Panc1 (cell line): ENCODE results near the gene FBXL19. TPM values are rescaled to one million over a fixed set of nuclear protein-coding genes. Genes with fewer than 3 reads are reported as not detected.
A peak's percentile ranks its signal among the peaks of the same experiment; 100 is the strongest.

Experiments used
- ATAC-seq: fragments of 200-7000 bp; cut with Tn5 transposase; 2 replicates; pipeline ENCODE4 v1.9.1; 2020; ENCODE audit warnings: mild to moderate bottlenecking, moderate library complexity
- BruUV-seq: library from RNA; stranded (reverse); fragments of 400-500 nt; replicated peaks from 2 replicates; lab custom pipeline; 2021; lab: Mats Ljungman, UMichigan
- CTCF ChIA-PET: fragments of 300-600 bp; sonication (Branson Sonifier 250); formaldehyde crosslinking; loops from one replicate; lab custom pipeline; 2022; ENCODE audit warnings: antibody characterized with exemption; lab: Charles Lee
- POLR2A ChIA-PET: fragments of 300-600 bp; sonication (Branson Sonifier 250); formaldehyde crosslinking; loops from one replicate; lab custom pipeline; 2022; ENCODE audit warnings: antibody characterized with exemption; lab: Charles Lee
- DNase-seq: peaks from one replicate; pipeline ENCODE4 v3.0.0-alpha.2; 2010; ENCODE audit warnings: low read depth, low spot score
- H3K27ac ChIP-seq: 2 replicates; pipeline ENCODE4 v1.5.1; 2011; ENCODE audit warnings: mild to moderate bottlenecking, low read length, inconsistent platforms
- H3K27me3 ChIP-seq: fragments of 200-500 bp; sonication (Bioruptor generic); 2 replicates; pipeline ENCODE4 v1.6.0; 2014; ENCODE audit warnings: low read length, inconsistent platforms; ENCODE audit not compliant: control insufficient read depth, insufficient read depth
- H3K36me3 ChIP-seq: fragments of 200-500 bp; sonication (Bioruptor generic); 2 replicates; pipeline ENCODE4 v1.5.1; 2014; ENCODE audit warnings: inconsistent platforms, mild to moderate bottlenecking, low read length, moderate library complexity; ENCODE audit not compliant: control insufficient read depth, insufficient read depth
- H3K4me1 ChIP-seq: 2 replicates; pipeline ENCODE4 v1.5.1; 2011; ENCODE audit warnings: inconsistent platforms, mild to moderate bottlenecking, low read length, moderate library complexity; ENCODE audit not compliant: control insufficient read depth, insufficient read depth
- H3K4me3 ChIP-seq, 2 experiments: 2 replicates each; pipeline ENCODE4 v1.5.1; 2011 to 2012; ENCODE audit warnings: low read depth in 2 of 2, low read length in 2 of 2, mild to moderate bottlenecking in 2 of 2, inconsistent platforms in 1 of 2, moderate library complexity in 1 of 2
- H3K9me3 ChIP-seq: fragments of 200-500 bp; sonication (Bioruptor generic); 2 replicates; pipeline ENCODE4 v1.5.1; 2014; ENCODE audit warnings: low read depth, mild to moderate bottlenecking, inconsistent platforms, low read length, moderate library complexity; ENCODE audit not compliant: control insufficient read depth, insufficient read depth
- POLR2AphosphoS5 ChIP-seq: IDR thresholded peaks from 2 replicates; pipeline ENCODE4 v1.6.1; 2012; ENCODE audit warnings: mild to moderate bottlenecking, low read depth, low read length, moderate library complexity
- SIN3A ChIP-seq: IDR thresholded peaks from 2 replicates; pipeline ENCODE4 v1.6.1; 2012; ENCODE audit warnings: low read depth, mild to moderate bottlenecking, low read length, moderate library complexity, borderline replicate concordance; ENCODE audit not compliant: insufficient read depth
- TCF7L2 ChIP-seq: IDR thresholded peaks from 2 replicates; pipeline ENCODE4 v1.6.1; 2011; ENCODE audit warnings: mild to moderate bottlenecking, low read depth, low read length, inconsistent platforms
- in situ Hi-C: cut with HindIII; loops from 2 replicates; pipeline ENCODE4 v1.10.0; 2016; ENCODE audit warnings: low sequenced_read_pairs, low pct_unique_long_range_greater_than_20kb
- intact Hi-C: fragments of 100-400 bp; cut with micrococcal nuclease; formaldehyde crosslinking; loops from one replicate; pipeline ENCODE4 v1.10.0; 2022; ENCODE audit not compliant: unreplicated experiment
- total RNA-seq: library from RNA; stranded (reverse); gene quantifications from one replicate; pipeline ENCODE4 v1.2.1, GENCODE V29; 2021; ENCODE audit not compliant: unreplicated experiment
- TF ChIP-seq, protein P1 (sequence below): fragments of 450-650 bp; IDR thresholded peaks from 2 replicates; pipeline ENCODE4 v1.5.1; 2017; ENCODE audit warnings: mild to moderate bottlenecking
- TF ChIP-seq, protein P2 (sequence below), 2 experiments: IDR thresholded peaks; 2 replicates each; pipeline ENCODE4 v1.6.1; 2011 to 2012; ENCODE audit warnings: low read depth in 2 of 2, control low read depth in 1 of 2, low read length in 1 of 2, mild to moderate bottlenecking in 1 of 2, moderate library complexity in 1 of 2; ENCODE audit not compliant: insufficient read depth in 1 of 2

Gene FBXL19
- total RNA-seq, 1 experiment from 2014 or later: 52.3 TPM

DNA sequence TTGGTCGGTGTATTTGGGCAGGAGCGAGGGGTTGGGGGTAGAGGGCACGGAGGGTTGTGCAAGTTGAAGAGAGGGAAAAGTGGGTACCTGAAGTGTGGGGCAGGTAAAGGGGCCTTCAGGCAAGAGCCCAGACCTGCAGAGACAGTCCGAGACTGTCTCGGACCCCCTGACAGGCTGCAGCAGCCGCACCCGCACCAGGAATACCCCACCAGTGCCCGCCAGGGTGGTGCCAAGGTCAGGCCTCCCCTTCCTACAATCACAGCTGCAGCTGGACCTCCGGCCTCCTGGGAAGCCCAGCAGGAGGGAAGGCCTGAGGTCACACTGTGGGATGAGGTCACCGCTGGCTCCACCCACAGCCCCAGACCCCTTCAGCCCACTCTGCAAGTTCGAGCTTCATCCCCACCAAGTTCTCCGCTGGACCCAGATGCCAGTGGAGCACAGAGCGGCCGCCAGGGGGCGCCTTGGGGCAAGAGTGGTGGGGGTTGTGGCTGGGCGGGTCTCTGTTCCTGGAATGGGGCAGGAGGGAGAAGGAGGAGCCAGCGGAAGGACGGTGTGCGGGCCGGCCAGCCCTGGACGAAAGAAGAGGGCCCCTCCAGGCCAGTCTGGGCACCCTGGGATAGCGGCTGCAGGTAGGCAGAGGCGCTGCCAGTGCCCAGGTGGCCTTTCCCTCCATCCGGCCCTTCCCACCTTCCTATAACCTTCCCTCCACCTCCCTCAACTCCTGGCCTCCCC, 61.5 kb downstream of the FBXL19 start, which contains the start of gene HSD3B7:
Gene HSD3B7 (plus strand): TSS at position 539 of the 732 bp plus-strand sequence. CDS start 452 bp downstream, outside the sequence.
- BruUV-seq: no TSS peak
- peaks cover 3% of the 10 kb centered on the region; the same call in 1 of the 2 replicates for H3K36me3 ChIP-seq
- H3K4me3 ChIP-seq: peak within 1 kb of the TSS; percentile 4 to 39; a peak in 2 of 4 replicates
- no peak within 1 kb of the TSS for H3K27ac ChIP-seq
- in situ Hi-C loops (no loop called here), intact Hi-C loops (loop anchor here (5.0 kb wide), 1 partner anchor 112 kb away; no protein-coding TSS in a partner anchor)
- TF ChIP-seq, protein P1, sequence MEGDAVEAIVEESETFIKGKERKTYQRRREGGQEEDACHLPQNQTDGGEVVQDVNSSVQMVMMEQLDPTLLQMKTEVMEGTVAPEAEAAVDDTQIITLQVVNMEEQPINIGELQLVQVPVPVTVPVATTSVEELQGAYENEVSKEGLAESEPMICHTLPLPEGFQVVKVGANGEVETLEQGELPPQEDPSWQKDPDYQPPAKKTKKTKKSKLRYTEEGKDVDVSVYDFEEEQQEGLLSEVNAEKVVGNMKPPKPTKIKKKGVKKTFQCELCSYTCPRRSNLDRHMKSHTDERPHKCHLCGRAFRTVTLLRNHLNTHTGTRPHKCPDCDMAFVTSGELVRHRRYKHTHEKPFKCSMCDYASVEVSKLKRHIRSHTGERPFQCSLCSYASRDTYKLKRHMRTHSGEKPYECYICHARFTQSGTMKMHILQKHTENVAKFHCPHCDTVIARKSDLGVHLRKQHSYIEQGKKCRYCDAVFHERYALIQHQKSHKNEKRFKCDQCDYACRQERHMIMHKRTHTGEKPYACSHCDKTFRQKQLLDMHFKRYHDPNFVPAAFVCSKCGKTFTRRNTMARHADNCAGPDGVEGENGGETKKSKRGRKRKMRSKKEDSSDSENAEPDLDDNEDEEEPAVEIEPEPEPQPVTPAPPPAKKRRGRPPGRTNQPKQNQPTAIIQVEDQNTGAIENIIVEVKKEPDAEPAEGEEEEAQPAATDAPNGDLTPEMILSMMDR: peak; percentile 97
- TF ChIP-seq, protein P2, sequence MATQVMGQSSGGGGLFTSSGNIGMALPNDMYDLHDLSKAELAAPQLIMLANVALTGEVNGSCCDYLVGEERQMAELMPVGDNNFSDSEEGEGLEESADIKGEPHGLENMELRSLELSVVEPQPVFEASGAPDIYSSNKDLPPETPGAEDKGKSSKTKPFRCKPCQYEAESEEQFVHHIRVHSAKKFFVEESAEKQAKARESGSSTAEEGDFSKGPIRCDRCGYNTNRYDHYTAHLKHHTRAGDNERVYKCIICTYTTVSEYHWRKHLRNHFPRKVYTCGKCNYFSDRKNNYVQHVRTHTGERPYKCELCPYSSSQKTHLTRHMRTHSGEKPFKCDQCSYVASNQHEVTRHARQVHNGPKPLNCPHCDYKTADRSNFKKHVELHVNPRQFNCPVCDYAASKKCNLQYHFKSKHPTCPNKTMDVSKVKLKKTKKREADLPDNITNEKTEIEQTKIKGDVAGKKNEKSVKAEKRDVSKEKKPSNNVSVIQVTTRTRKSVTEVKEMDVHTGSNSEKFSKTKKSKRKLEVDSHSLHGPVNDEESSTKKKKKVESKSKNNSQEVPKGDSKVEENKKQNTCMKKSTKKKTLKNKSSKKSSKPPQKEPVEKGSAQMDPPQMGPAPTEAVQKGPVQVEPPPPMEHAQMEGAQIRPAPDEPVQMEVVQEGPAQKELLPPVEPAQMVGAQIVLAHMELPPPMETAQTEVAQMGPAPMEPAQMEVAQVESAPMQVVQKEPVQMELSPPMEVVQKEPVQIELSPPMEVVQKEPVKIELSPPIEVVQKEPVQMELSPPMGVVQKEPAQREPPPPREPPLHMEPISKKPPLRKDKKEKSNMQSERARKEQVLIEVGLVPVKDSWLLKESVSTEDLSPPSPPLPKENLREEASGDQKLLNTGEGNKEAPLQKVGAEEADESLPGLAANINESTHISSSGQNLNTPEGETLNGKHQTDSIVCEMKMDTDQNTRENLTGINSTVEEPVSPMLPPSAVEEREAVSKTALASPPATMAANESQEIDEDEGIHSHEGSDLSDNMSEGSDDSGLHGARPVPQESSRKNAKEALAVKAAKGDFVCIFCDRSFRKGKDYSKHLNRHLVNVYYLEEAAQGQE (IDR thresholded peaks at IDR 0.05; ENCODE audit: insufficient read depth in 1 of 2, low read depth in 2 of 2, low read length in 1 of 2): no peak
- peak; percentile 72; the same call in 1 of the 2 replicates for TF ChIP-seq POLR2AphosphoS5
- no peak for TF ChIP-seq SIN3A
- no peak for TF ChIP-seq TCF7L2
- DNase-seq: peak; percentile 51
- CTCF ChIA-PET: interaction anchor here (0.6 to 1.2 kb wide), 5 partner anchors 10 to 157 kb away, joined by 3 to 4 read pairs (median 3); partner anchors contain the start of genes ZNF646 and ZNF668
- no peaks in the 10 kb centered on the region for H3K9me3 ChIP-seq
- H3K27me3 ChIP-seq: no peaks in the 10 kb centered on the region
- peak; percentile 90 for ATAC-seq
- H3K4me1 ChIP-seq: peaks cover 9% of the 10 kb centered on the region
- POLR2A ChIA-PET: no interaction called here

DNA sequence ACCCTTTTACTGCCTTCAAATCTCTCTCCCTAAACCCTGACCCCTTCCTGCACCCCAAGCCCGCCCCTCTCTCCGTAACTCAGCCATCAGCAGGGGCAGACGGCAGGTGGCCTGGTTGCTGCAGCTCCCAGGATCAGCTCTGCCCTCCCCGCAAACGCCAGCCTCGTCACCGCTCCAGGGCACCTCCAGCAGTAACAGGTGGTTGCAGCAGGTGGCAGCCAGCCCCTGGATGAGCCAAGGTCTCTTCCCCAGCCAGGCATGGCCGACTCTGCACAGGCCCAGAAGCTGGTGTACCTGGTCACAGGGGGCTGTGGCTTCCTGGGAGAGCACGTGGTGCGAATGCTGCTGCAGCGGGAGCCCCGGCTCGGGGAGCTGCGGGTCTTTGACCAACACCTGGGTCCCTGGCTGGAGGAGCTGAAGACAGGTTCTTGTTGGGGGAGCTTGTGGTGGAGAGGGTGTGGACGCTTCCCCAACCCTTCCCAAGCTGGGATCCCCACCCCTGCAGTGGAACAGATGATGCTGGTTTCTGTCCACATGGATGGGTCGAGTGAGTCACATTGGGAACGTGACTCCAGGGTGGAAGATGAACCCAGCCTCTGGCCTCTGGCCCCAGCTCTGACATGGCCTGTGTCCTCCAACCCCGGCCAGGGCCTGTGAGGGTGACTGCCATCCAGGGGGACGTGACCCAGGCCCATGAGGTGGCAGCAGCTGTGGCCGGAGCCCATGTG, 62.2 kb downstream of the FBXL19 start:
- Histone ChIP-seq H3K27me3 (no peaks in the 10 kb centered on the region), H3K9me3 (no peaks in the 10 kb centered on the region), H3K27ac (no peak overlapping the region), H3K4me1 (peaks cover 9% of the 10 kb centered on the region), H3K36me3 (no peaks in the 10 kb centered on the region), H3K4me3 (peak overlapping the region; percentile 4 to 39; a peak in 2 of 4 replicates)
- in situ Hi-C loops (no loop called here), intact Hi-C loops (loop anchor here (5.0 kb wide), 1 partner anchor 112 kb away; no protein-coding TSS in a partner anchor)
- CTCF ChIA-PET: interaction anchor here (0.6 to 1.2 kb wide), 4 partner anchors 9 to 157 kb away, joined by 3 to 4 read pairs (median 4); no protein-coding TSS in a partner anchor
- TF ChIP-seq, protein P2 (IDR thresholded peaks at IDR 0.05; ENCODE audit: insufficient read depth in 1 of 2, low read depth in 2 of 2, low read length in 1 of 2): no peak
- TF ChIP-seq POLR2AphosphoS5 (no peak), SIN3A (no peak)
- POLR2A ChIA-PET: interaction anchor here (0.6 kb wide), 1 partner anchor 139 kb away, joined by 4 read pairs; no protein-coding TSS in a partner anchor
- no TSS peak for BruUV-seq
- ATAC-seq: peak; percentile 54
- DNase-seq: no peak
